Right lobe of liver (tissue), 6 donors: ENCODE data around the gene GPATCH4. TPM values are rescaled to one million over a fixed set of nuclear protein-coding genes. Genes with fewer than 3 reads are reported as not detected.

Source experiments
- ATAC-seq, 4 donors: fragments of 200-7000 bp; cut with Tn5 transposase; one replicate each; pipeline ENCODE4 v1.9.1; 2020; ENCODE audit warnings: mild to moderate bottlenecking in 4 of 4, moderate library complexity in 4 of 4
- DNase-seq, 3 donors: peaks; one replicate each; pipeline ENCODE4 v3.0.0-alpha.2; 2020
- H3K27ac ChIP-seq, 3 donors: fragments of 200-600 bp; one replicate each; pipeline ENCODE4 v1.8.0; 2022
- H3K27me3 ChIP-seq, 2 donors: fragments of 200-600 bp; one replicate each; pipeline ENCODE4 v1.8.0; 2022
- H3K36me3 ChIP-seq, 4 donors: fragments of 200-600 bp; sonication (generic) in 1 of 4; one replicate each; pipeline versions ENCODE4 v1.5.1 to v1.8.0; 2017 to 2022; ENCODE audit warnings: control low read depth in 1 of 4
- H3K4me1 ChIP-seq, 4 donors: fragments of 200-600 bp; sonication (generic) in 1 of 4; one replicate each; pipeline versions ENCODE4 v1.5.1 to v1.8.0; 2017 to 2022; ENCODE audit warnings: control low read depth in 1 of 4
- H3K4me3 ChIP-seq, 3 donors: fragments of 200-600 bp; one replicate each; pipeline ENCODE4 v1.8.0; 2022
- H3K9me3 ChIP-seq, 4 donors: fragments of 200-600 bp; sonication (generic) in 1 of 4; one replicate each; pipeline versions ENCODE4 v1.5.1 to v1.8.0; 2017 to 2022; ENCODE audit warnings: control low read depth in 1 of 4
- POLR2A ChIP-seq: fragments of 450-650 bp; IDR thresholded peaks from one replicate; pipeline ENCODE4 v1.6.1; 2017; ENCODE audit warnings: antibody characterized with exemption, mild to moderate bottlenecking
- WGBS: methylation state at CpG from one replicate; pipeline ENCODE4 v1.1.6; 2018; ENCODE audit warnings: low coverage, low lambda C conversion rate; ENCODE audit not compliant: insufficient coverage; ENCODE audit errors: missing lambda C conversion rate; 5-methylcytosine and 5-hydroxymethylcytosine counted together
- intact Hi-C, 2 donors: fragments of 100-400 bp; cut with DNase I; formaldehyde crosslinking; loops; one replicate each; pipeline versions ENCODE4 v1.11.2 to v1.14.1; 2022
- total RNA-seq, 6 experiments: library from RNA; depleted of rRNA in 2 of 6; stranded (reverse); fragments of >200 nt in 2 of 6; fragmentation: NEBNext Ultra II Directional in 3 of 6; extraction: Animal tissue kit (Norgen Biotek cat#: 25700) in 3 of 6; gene quantifications; one replicate each; pipeline versions ENCODE4 v1.1.0 to v1.2.4, GENCODE V29; 2016 to 2023
- TF ChIP-seq, protein P1 (sequence below), 4 donors: fragments of 200-600 bp in 3 of 4; fragments of 450-650 bp in 1 of 4; IDR thresholded peaks; one replicate each; pipeline versions ENCODE4 v1.5.1 to v1.8.0; 2016 to 2022; ENCODE audit warnings: antibody characterized with exemption in 4 of 4, mild to moderate bottlenecking in 2 of 4
- donor health status: DM: no; HTN: yes; CAD: no.
- donor health status: DM: no; HTN: no; CAD: no.
- donor health status: DM: no; HTN: no; CAD: no.
- donor health status: DM: no; HTN: yes; CAD: no.
- donor health status: DM: no; HTN: yes; CAD: no.

The GPATCH4 gene
- total RNA-seq, 6 experiments from 2014 or later, result 7.0 to 25.3 (median 12.4) TPM

DNA sequence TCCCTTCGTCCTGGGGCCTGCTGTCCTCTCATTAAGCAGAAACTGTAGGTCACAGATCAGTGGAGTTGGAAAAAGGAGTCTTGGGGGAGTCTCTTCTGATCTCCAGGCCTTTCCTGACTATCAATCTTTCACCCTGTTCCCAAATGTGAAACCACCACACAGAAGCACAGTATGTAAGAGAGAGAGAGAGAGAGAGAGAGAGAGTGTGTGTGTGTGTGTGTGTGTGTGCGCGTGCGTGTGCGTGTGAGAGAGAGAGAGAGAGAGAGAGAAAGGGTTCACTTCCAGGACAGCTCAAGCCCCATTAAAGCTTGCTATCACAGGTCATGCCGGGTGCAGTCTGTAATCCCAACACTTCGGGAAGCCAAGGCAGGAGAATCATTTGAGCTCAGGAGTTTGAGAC, 23.2 kb downstream of the GPATCH4 start:
- ATAC-seq (no peak), DNase-seq (no peak)
- 57% methylated on average over 6 of the region's 7 CpGs for WGBS
- H3K27me3 ChIP-seq, result no peaks in the 10 kb centered on the region
- H3K9me3 ChIP-seq, result no peaks in the 10 kb centered on the region
- H3K4me3 ChIP-seq, result no peak overlapping the region
- no peak overlapping the region for H3K27ac ChIP-seq
- intact Hi-C loops, result no loop called here
- H3K4me1 ChIP-seq, result no peaks in the 10 kb centered on the region
- TF ChIP-seq, protein P1, sequence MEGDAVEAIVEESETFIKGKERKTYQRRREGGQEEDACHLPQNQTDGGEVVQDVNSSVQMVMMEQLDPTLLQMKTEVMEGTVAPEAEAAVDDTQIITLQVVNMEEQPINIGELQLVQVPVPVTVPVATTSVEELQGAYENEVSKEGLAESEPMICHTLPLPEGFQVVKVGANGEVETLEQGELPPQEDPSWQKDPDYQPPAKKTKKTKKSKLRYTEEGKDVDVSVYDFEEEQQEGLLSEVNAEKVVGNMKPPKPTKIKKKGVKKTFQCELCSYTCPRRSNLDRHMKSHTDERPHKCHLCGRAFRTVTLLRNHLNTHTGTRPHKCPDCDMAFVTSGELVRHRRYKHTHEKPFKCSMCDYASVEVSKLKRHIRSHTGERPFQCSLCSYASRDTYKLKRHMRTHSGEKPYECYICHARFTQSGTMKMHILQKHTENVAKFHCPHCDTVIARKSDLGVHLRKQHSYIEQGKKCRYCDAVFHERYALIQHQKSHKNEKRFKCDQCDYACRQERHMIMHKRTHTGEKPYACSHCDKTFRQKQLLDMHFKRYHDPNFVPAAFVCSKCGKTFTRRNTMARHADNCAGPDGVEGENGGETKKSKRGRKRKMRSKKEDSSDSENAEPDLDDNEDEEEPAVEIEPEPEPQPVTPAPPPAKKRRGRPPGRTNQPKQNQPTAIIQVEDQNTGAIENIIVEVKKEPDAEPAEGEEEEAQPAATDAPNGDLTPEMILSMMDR (IDR thresholded peaks at IDR 0.05), result no peak
- TF ChIP-seq POLR2A, result no peak
- H3K36me3 ChIP-seq, result no peaks in the 10 kb centered on the region

DNA sequence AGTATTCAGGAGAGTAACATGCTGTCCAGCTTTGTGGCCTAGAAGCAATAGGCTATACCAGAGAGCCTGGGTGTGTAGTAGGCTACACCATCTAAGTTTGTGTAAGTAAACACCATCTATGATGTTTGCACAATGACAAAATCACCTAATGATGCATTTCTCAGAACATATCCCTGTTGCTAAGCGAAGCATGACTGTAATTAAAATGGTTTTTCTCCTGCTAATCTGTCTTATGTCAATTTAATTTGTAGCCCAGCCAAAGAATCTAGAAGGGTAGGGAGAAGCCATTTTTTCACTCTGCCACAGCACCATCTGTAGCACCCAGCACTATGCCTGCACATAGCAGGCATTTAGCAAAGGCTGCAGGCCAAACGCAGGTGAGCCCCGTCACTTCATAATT, 23.7 kb downstream of the GPATCH4 start:
- Histone ChIP-seq H3K9me3 (no peaks in the 10 kb centered on the region), H3K4me1 (peaks cover 0 to under 1% (median under 1%) of the 10 kb centered on the region in 4 donors), H3K4me3 (no peak overlapping the region), H3K36me3 (no peaks in the 10 kb centered on the region), H3K27ac (no peak overlapping the region), H3K27me3 (no peaks in the 10 kb centered on the region)
- intact Hi-C loops, result no loop called here
- 78% methylated on average over 3 of the region's 3 CpGs for WGBS
- ATAC-seq (no peak), DNase-seq (no peak)
- TF ChIP-seq POLR2A, result no peak
- TF ChIP-seq, protein P1 (IDR thresholded peaks at IDR 0.05), result no peak

DNA sequence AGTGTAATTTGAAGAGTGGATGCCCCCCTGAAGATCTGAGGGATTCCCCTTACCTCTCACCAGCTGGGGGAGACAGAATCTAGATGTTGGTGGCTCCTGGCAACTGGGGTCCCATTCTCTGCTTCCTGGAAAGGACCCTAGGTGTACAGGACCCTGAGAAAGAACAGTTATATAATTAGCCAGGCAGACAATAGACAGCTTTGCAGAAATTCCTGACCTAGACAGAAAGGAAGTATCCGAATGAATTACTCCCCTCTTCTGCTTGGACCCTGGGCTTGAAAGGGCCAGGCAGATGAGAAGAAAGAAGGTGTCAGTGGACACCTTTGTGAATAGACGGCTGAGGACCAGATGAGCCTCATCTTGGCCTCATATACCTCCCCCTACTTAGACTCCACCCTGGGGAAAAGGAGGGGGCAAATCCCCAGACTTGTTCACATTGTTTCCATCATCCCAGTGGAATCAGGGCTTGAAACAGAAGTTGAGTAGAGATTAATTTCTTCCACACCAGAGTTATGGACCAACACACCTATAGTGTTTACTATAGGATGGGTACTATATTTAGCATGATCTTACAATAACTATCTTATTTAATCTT, 27.1 kb downstream of the GPATCH4 start:
- intact Hi-C loops, result no loop called here
- TF ChIP-seq, protein P1 (IDR thresholded peaks at IDR 0.05), result no peak
- no peak for TF ChIP-seq POLR2A
- no peaks in the 10 kb centered on the region for H3K36me3 ChIP-seq
- H3K4me3 ChIP-seq, result no peak overlapping the region
- peaks cover 0 to 9% (median 4%) of the 10 kb centered on the region in 4 donors for H3K4me1 ChIP-seq
- WGBS, result 56% methylated on average over 2 of the region's 2 CpGs
- ATAC-seq (no peak), DNase-seq (no peak)
- H3K27ac ChIP-seq, result no peak overlapping the region
- H3K27me3 ChIP-seq, result peaks cover 0 to 6% of the 10 kb centered on the region in 2 donors
- no peaks in the 10 kb centered on the region for H3K9me3 ChIP-seq

DNA sequence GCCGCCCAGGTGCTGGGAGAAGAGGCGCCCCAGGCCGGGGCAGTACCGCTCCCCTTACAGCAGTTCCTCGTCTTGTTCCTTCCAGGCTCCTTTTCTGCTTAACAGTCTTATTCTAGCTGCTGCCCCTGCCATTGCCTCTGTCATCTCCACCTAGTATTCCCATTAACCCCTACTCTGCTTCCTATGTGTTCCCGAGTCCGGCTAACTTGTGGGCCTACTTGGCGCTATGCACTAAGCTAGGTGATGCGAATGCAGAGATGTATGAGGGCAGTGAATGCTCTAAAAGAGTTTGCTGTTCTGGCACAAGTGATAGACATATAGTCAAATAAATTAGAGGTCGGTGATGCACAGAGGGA, 28.6 kb downstream of the GPATCH4 start:
- DNase-seq, result no peak
- TF ChIP-seq, protein P1 (IDR thresholded peaks at IDR 0.05), result no peak
- no peak for TF ChIP-seq POLR2A
- Histone ChIP-seq H3K27me3 (peaks cover 0 to 6% of the 10 kb centered on the region in 2 donors), H3K4me1 (peaks cover 0 to 9% (median 4%) of the 10 kb centered on the region in 4 donors), H3K36me3 (no peaks in the 10 kb centered on the region), H3K9me3 (no peaks in the 10 kb centered on the region), H3K27ac (no peak overlapping the region), H3K4me3 (peak overlapping the region in 1 of 3 donors; percentile 42)
- intact Hi-C loops, result no loop called here
- WGBS, result 29% methylated on average over 9 of the region's 10 CpGs
- ATAC-seq, result no peak
